Urothelium cell line (cell line): ENCODE results near the gene ENOSF1.
"Not testable (repeated sequence)": the region's sequence is repeated elsewhere in the genome, so short reads cannot be mapped to it uniquely, and the experiment has no call there.

Experiments
- DNase-seq: peaks from one replicate; pipeline ENCODE4 v3.0.0; 2011; ENCODE audit warnings: low spot score, mixed read lengths
- FAIRE-seq: peaks from 2 replicates; lab custom pipeline; 2011; peaks lifted over from hg19 to GRCh38; lab: Jason Lieb, UNC

The ENOSF1 gene, protein sequence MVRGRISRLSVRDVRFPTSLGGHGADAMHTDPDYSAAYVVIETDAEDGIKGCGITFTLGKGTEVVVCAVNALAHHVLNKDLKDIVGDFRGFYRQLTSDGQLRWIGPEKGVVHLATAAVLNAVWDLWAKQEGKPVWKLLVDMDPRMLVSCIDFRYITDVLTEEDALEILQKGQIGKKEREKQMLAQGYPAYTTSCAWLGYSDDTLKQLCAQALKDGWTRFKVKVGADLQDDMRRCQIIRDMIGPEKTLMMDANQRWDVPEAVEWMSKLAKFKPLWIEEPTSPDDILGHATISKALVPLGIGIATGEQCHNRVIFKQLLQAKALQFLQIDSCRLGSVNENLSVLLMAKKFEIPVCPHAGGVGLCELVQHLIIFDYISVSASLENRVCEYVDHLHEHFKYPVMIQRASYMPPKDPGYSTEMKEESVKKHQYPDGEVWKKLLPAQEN

GRCh38 chr18:712401-713134, at the start of gene ENOSF1:
Gene ENOSF1, minus strand, starts transcription at chr18:712630. Its CDS starts 43 bp downstream, at chr18:712587.
- FAIRE-seq = no peak

GRCh38 chr18:759864-760263, 47.4 kb upstream of the ENOSF1 start:
- DNase-seq, FAIRE-seq: not testable (repeated sequence)

More at GRCh38 chr18:712401-713134, at the start of gene ENOSF1:
- peak; percentile 90 for DNase-seq

GRCh38 chr18:755506-755905, 43.1 kb upstream of the ENOSF1 start:
- no peak for FAIRE-seq
- DNase-seq = no peak

DNA sequence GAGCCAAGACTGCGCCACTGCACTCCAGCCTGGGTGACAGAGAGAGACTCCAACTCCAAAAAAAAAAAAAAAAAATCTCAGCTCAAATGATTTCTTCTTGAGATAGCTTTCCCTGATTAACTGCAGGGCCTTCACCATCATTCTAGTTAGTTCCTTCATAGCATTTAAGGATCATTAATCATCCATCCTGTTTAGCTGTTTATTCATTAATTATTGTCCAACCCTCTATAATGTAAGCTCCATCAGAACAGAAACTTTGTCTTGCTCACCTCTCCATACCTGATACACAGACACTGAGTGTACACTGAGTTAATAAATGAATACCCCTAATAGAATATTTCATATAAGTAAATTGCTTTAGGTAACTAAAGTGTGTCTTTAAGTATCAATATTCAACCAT, 42.2 kb upstream of the ENOSF1 start:
- no peak for FAIRE-seq

GRCh38 chr18:750456-750855, 38.0 kb upstream of the ENOSF1 start:
- DNase-seq = no peak
- peak; percentile 74 for FAIRE-seq

More for the DNA sequence above, 42.2 kb upstream of the ENOSF1 start:
- DNase-seq = no peak

DNA sequence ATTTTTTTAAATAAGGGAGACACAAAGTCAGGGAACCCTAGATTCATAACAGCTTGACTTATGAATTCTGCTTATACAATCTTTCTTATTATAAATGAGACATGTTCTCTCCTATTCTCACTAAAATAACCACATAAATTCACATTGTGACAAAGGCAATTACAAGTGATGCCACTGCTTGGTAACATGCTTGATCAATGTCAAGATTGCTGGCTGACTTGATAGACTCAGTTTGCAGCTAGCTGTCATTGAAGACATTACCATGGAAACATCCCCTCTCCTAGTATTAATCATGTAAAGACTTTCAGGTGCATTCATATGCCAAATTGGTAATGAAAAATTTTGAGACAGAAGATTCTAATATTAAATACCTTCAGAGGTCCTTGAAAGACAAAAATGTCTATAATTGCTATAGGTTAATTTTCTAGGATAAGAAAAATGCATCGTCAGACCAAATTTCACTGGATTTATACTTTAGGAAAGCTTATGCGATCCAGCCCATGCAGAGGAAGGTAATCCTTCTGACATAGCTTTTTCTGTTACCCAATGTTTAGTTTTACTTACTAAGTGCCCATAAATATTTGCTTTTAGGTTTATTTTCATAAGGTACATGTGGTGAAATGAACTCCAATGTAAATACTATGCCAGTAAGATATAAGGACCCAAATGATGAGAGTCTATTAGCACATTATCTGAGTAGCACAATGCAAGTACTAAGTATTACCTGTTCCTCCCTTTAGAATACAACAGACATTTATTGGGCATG, 32.6 kb upstream of the ENOSF1 start:
- FAIRE-seq = peak; percentile 70
- no peak for DNase-seq

- FAIRE-seq (peak; percentile 95), DNase-seq (peak; percentile 68)
Measured at GRCh38 chr18:741931-742512, 29.6 kb upstream of the ENOSF1 start.

- DNase-seq (no peak), FAIRE-seq (no peak)
Measured at GRCh38 chr18:732371-732770, 19.9 kb upstream of the ENOSF1 start.

- DNase-seq (no peak), FAIRE-seq (no peak)
Measured at GRCh38 chr18:731185-731584, 18.8 kb upstream of the ENOSF1 start.

DNA sequence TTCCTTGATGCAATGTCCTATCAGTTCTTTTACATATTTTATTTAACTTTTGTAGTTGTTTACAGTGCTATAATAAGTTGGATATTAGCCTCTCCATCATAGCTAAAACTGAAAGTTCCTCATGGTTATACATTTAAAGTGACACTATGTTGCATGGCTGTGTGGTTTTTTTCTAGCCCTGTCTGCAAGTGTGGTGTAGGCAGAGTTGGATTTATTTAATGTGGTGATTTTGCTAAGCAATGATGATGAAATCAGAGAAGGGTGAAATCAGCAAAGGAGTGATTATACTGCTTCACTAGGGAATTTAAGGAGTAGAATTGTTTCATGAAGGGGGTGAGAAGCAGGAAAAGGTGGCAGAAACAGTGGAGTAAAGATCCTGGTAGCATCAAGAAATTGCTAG, 18.3 kb upstream of the ENOSF1 start:
- FAIRE-seq (no peak), DNase-seq (no peak)

- peak; percentile 49 for DNase-seq
- not testable (repeated sequence) for FAIRE-seq
Measured at GRCh38 chr18:730120-730519, 17.7 kb upstream of the ENOSF1 start.

- peak; percentile 20 for FAIRE-seq
- DNase-seq = no peak
Measured at GRCh38 chr18:725646-726045, 13.2 kb upstream of the ENOSF1 start.

DNA sequence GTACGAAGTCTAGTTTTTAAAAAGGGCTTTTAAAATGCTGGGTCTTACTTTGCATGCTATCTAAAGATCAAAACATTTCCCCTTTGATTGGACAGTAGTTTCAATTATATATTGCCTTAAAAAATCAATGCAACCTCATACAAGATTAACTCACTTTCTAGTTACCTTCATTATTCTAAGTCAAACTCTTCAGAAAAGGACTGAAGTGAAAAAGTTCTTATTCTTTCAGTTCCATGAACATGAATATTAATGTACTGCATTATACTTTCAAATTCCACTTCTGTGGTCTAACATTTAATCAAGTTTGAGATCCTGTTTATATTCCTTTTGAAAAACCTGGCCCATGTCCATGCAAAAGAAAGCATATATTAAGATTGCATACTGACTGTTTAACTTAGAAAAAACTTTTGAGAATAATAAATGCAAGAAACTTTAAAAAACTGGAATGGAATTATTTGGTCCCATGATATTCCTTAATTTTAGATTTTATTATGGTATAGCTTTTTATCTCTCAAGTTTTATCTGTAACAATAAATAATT, 11.2 kb upstream of the ENOSF1 start:
- FAIRE-seq = no peak
- DNase-seq = no peak

DNA sequence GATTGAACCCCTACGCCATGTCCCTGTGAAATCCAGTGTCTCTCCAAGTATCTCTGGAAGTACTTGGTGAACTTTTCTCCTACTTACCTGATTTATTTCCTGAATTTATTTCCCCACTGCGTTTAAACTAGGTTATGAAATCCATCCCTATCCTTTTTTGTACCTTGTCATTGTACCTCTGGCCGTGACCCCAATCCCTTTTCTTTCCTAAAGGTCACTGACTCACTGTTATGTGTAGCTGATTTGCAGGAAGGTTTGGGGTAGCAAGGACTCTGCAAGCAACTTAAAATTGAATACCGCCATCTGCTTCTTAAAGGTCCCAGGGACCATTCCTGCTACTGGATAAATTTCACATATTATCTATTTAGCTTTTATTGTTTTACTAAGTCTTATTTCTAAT, 4.6 kb upstream of the ENOSF1 start:
- no peak for DNase-seq
- FAIRE-seq = no peak

GRCh38 chr18:715626-716025, 3.2 kb upstream of the ENOSF1 start:
- DNase-seq = no peak
- FAIRE-seq = peak; percentile 65

DNA sequence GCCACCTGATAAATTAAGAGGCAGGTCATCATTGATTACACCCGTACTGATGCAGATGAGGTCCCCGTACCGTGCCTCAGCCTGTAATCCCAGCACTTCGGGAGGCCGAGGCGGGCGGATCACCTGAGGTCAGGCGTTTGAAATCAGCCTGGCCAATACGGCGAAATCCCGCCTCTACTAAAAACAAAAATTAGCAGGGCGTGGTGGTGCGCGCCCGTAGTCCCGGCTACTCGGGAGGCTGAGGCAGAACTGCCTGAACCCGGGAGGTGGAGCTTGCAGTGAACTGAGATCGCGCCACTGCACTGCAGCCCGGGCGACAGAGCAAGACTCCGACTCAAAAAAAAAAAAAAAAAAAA, 683 bp upstream of the ENOSF1 start:
- no peak for FAIRE-seq
- no peak for DNase-seq

GRCh38 chr18:711657-712400, 601 bp downstream of the ENOSF1 start:
- peak; percentile 83 for FAIRE-seq

DNA sequence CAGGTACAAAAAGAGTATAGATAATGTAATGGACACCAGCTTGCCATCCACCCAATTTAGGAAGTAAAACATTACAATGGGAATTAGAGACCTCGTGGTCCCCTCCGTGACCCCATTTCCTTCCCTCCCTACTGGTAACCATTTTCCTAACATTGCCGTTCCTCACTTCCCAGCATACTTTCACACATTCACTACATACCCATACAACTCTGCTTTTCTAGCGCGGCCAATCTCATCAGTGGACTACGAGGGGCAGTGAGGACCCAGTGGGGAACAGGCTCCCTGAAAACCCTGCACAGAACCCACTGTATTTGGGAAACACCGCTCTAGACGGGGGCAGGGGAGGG, 1.1 kb downstream of the ENOSF1 start:
- no peak for FAIRE-seq

More at GRCh38 chr18:711657-712400, 601 bp downstream of the ENOSF1 start:
- DNase-seq = peak; percentile 61

GRCh38 chr18:710418-711300, 1.8 kb downstream of the ENOSF1 start:
- no peak for FAIRE-seq
- no peak for DNase-seq

More for the DNA sequence above, 1.1 kb downstream of the ENOSF1 start:
- no peak for DNase-seq
